ENCODE results near the gene CPED1.
A peak's percentile ranks its signal among the peaks of the same experiment; 100 is the strongest.
"Not testable (repeated sequence)": the region's sequence is repeated elsewhere in the genome, so short reads cannot be mapped to it uniquely, and the experiment has no call there.

Gene CPED1

GRCh38 chr7:121286186-121286585 is 297.7 kb downstream of the CPED1 start:
- DNase-seq (ENCODE audit: low spot score): no peak

DNA sequence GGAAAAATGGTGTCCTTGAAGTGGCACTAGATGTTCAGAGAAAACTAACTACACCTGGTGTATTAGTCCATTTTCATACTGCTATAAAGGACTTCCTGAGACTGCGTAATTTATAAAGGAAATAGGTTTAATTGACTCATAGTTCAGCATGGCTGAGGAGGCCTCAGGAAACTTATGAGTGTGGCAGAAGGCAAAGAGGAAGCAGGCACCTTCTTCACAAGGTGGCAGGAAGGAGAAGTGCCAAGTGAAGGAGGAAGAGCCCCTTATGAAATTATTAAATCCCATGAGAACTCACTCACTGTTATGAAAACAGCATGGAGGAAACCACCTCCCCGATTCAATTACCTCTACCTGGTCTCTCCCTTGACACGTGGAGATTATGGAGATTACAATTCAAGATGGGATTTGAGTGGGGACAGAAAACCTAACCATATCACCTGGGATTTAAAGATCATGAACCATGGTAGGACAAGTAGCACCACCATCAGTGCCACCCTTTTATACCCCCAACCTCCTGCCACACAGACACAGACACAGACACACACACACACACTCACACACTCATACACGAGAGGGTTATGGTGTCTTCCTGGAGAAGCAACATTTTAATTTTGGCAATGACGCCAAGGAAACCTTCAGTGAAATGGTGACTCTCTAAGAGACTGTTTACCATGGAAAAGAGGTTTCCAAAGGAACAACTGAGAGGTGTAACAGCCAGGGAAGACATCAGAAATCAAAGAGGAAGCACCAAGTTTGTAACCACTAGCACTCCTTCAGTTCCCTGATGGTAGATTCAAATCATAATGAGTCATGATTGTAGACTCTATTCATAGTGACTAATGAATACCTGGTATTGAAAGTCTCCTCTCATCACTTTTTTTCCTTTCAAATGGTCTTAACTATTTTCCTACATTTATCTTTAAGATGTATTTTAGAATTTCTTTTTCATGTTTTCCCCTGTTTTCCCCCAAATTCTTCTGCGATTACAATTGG is 298.5 kb downstream of the CPED1 start:
- DNase-seq (ENCODE audit: low spot score): peak; percentile 39

DNA sequence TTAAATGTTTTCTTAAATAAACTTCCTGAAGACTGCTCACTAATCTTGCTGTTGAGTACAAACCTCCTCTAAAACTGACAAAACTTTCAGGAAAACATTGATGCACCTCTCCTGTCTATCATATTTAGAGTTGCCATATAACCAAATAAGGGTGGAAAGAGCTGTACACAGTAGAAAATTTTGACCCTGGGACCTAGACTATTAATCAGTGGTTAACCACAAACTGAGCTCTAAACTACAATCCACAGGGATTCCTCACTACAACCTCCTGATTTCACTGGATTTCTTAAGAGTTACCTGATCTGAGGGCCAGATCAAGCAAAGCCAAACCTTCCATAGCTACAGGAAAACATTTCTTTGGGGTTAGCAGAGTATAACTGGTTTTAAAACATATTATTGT is 300.4 kb downstream of the CPED1 start:
- DNase-seq (ENCODE audit: low spot score): no peak

- not testable (repeated sequence) for DNase-seq (ENCODE audit: low spot score)
Observed at GRCh38 chr7:121289930-121290329, 301.4 kb downstream of the CPED1 start.

DNA sequence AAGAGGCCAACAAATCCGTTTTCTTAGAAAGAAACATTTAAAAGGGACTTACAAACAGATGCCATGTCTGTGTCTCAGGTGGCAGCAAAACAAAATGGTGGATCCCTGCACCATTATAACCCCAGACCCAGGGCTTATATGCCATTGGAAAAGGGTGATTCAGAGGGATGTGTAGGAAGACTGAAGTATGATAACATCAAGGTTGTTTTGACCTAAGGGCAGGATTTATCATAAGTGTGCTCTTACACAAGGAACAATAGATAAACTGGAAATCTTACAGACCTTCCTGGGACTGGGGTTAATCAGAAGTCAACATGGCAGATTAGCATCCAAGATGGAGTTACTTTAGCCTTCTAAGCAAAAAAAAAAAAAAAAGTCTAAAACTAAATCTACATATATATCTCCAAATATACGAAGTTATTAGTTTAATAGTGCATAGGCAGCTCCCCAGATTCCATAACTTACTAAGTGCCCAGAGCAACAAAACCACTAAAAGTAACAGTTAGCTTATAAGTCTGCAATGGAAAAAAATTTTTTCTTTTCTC is 306.0 kb downstream of the CPED1 start:
- no peak for DNase-seq (ENCODE audit: low spot score)

GRCh38 chr7:121297843-121298242 is 309.3 kb downstream of the CPED1 start:
- DNase-seq (ENCODE audit: low spot score): no peak

DNA sequence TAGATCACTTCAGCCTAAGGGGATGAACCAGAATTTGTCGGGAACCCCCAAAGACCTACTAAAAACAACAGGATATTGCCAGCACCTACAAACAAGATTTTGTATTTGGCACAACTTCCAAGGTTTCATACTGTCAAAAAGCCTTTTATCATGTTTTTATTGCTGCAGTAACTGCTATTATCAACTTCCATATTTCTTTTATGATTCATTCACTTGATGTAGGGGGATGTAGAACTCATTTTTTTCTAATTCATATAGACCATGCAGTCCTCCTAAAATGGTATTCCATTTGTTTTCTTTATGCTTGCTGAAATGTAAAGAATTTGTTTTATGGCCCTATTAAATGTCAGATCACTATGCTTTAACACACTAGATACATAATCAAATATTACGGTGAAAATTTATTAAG is 310.3 kb downstream of the CPED1 start:
- no peak for DNase-seq (ENCODE audit: low spot score)

DNA sequence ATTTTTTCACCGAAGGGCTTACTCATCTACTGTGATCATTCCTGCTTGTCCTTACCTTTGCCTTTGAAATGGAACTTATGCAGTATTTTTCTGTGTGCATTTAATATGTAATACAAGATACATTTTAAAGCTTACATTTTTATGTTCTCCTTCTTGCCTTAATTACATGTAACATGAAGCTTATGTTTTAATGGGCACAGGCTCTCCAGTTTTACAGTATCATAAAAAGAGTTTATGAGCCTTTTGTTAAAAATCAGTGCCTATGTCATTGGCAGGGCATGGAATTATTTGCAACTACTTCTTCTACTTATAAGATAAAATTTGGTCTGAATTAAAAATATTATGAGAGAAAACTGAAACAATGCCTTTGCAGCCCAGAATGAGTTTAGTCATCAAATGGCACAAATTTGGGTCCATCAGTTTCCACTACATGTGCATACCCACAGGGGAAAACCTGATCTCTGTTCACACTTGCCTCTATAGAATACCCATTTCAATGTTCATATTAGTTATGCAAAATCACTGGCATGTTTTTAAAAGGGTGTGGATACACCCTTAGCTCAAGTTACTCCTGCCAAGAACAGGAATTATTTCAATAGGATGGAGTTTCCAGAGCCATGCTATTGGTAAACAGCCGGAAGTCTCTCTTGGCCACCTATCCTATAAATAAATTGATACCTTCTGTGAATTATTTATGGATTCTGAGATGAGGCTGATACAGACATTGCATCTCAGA is 312.3 kb downstream of the CPED1 start:
- DNase-seq (ENCODE audit: low spot score): no peak

DNA sequence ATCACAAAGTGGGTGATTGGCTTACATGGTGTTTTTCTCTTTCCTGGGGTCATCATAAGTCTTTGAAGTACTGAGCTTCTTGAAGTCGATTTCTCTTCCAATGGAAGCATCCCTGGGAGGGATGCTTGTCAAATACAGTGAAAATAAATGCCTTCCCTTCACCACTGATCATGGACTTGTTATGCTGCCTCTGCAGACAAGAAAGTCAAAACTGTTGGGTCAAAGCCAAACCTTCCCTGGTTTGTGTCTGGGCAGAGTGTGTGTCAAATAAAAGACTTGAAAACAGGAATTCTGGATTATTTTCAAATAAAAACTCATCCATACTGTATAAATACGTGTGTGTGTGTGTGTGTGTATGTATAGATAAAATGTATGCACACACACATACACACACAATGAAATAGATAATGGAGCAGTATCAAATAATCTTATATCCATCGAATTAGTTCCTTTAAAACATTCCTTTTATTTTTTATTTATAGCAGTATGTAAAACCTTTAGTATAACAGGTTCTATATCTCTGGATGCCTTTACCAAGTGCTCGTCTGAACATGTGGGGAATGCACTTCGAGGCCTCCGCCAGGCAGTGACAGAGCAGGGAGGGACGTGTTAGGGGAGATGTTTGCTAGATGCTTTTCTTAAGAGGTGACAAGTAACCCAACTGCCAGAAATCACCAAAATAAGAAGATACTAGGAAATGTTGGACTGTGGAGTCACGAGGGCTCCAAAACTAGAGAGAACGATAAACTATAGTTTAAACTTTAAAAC is 313.1 kb downstream of the CPED1 start:
- DNase-seq (ENCODE audit: low spot score): no peak

DNA sequence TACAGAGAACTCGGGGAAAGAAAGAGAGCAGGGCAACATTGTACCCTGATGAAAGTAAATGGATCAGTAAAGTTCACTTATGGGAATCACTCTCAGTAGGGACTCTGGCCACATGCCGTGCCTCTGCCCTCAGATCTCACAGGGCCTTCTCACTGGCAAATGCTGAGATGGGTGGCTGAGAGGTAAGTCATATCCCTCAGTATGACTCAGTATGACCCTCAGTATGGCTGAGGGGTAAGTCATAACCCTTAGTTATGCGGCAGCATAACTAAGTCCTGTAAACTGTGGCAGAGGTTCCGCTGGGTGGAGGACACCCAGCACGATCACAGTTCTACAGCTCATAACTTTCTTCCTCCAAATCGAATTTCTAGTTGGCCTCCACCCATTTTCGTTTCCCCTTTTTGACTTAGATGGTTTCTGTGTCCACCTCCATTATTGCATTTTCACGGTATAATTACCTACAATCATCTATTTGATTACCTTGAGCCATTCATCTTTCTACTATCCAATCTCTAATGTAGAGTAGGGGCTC is 313.8 kb downstream of the CPED1 start:
- no peak for DNase-seq (ENCODE audit: low spot score)

DNA sequence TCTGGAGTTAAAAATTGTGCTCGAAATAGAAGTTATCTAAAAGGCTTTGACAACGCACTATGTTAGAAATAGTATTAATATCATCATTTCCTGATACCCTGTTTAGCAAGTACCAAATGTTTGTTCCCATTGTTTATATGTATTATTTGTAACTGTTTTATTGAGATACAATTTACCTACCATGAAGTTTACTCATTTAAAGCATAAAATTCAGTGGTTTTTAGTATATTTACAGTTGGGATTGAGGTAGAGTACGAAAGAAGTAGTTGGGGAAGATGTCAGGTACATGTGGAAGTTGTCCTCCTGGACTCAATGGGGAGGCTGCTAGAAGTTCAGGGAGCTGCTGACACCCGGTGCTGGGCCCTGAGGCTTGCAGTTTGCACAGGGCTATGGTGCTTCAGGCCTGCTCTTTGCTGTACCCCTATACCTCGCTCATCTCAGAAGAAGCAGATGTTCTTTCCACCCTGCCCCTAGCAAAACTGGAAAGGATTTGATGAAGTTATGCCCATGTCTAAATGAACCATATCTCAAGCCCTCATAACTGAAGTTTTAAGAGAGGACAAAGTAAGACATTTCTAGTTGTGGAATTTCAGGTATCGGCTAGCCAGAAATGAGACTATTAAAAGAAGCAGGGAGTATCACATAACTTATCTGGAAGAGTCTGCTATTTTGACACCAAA is 315.1 kb downstream of the CPED1 start:
- no peak for DNase-seq (ENCODE audit: low spot score)

DNA sequence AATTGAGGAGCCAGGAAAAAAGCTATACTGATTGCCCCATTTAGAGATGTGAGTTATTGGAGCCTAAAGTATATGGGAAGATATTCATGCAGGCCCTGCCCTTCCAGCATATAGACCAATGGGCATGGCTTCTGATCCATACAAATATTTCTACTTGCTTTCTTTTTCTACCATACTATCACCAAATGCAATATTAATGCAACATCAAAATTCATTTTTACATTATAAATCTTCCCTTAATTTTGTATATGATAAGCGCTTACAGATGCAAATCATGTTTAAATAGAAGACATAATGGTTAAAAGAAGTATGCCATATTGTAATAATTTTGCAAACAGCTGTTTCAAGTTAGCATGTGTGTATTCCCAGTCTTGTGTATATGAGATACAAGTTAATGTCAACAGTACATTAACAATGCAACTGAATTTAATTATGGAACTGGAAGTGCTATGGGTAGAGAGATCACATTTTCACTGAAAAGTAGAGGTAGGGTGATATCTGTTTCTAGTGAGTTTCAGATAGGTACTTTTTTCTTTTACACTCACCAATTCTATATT is 315.7 kb downstream of the CPED1 start:
- DNase-seq (ENCODE audit: low spot score): no peak

DNA sequence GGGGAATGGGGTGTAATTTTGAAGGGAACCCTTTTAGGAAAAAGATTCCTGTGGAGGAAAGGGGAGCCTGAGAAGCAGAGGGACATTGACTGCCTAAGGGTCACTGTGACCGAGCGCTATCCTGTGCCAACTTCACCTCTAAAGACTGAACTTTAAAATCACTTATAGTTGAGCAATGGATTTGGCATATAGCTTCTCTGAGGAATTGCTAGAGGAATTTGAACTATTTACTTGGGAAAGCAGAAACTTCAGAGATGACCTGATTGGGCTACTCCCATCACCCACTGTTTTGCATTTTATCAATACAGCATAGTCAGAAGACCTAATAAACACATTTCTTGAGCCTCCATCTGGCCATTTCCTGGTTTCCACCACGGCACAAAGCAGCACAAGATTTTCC is 316.6 kb downstream of the CPED1 start:
- DNase-seq (ENCODE audit: low spot score): no peak

- no peak for DNase-seq (ENCODE audit: low spot score)
Observed at GRCh38 chr7:121306565-121306964, 318.1 kb downstream of the CPED1 start.

GRCh38 chr7:121307021-121307574 is 318.6 kb downstream of the CPED1 start:
- no peak for DNase-seq (ENCODE audit: low spot score)

- no peak for DNase-seq (ENCODE audit: low spot score)
Observed at GRCh38 chr7:121313220-121313792, 324.8 kb downstream of the CPED1 start.

- DNase-seq (ENCODE audit: low spot score): no peak
Observed at GRCh38 chr7:121313793-121314676, 325.5 kb downstream of the CPED1 start.

- not testable (repeated sequence) for DNase-seq (ENCODE audit: low spot score)
Observed at GRCh38 chr7:121315170-121315569, 326.7 kb downstream of the CPED1 start.

DNA sequence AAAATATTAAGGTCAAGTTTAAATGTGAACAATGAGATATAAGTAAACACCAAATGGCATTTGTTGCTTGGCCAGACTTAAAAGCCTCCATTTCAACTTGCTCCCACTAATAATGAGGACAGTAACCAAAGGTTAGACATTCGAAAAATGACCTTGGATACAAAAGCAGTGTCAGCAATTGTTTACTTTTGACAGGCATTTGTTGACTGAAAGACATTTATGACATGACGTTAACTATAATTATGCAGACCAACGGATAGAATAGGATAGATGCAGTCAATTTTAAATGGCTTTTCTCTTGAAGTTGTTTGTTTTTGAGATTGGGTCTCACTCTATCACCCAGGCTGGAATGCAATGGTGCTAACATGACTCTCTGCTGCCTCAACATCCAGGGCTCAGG is 333.9 kb downstream of the CPED1 start:
- no peak for DNase-seq (ENCODE audit: low spot score)
